Adrenal gland (tissue), 12 donors: Measurements from ENCODE around the gene WDR70. TPM values are rescaled to one million over a fixed set of nuclear protein-coding genes. Genes with fewer than 3 reads are reported as not detected.

Source experiments
- DNase-seq, 7 donors: peaks; one replicate each; pipeline ENCODE4 v3.0.0-alpha.2; 2019 to 2020
- H3K27ac ChIP-seq, 5 donors: fragments of 200-600 bp; sonication (generic) in 4 of 5; 1 replicate in 3 of 5; 2 replicates in 2 of 5; pipeline versions ENCODE4 v1.5.1 to v1.8.0; 2016 to 2020; ENCODE audit warnings: mild to moderate bottlenecking in 1 of 5
- H3K27me3 ChIP-seq: fragments of 200-600 bp; 2 replicates; pipeline ENCODE4 v1.8.0; 2021
- H3K36me3 ChIP-seq, 2 donors: fragments of 200-600 bp; replicated peaks in 1 of 2; 1 replicate in 1 of 2; 2 replicates in 1 of 2; pipeline versions ENCODE4 v1.5.1 to v1.8.0; 2018 to 2022
- H3K4me1 ChIP-seq, 2 donors: fragments of 200-600 bp; replicated peaks in 1 of 2; 1 replicate in 1 of 2; 2 replicates in 1 of 2; pipeline versions ENCODE4 v1.5.1 to v1.8.0; 2018 to 2021
- H3K4me3 ChIP-seq, 4 donors: fragments of 200-600 bp; sonication (generic) in 3 of 4; one replicate each; pipeline ENCODE4 v1.5.1; 2016 to 2018
- H3K9me3 ChIP-seq, 3 donors: fragments of 200-600 bp; sonication (generic) in 1 of 3; replicated peaks in 1 of 3; 1 replicate in 2 of 3; 2 replicates in 1 of 3; pipeline versions ENCODE4 v1.5.1 to v1.8.0; 2016 to 2021
- CTCF ChIP-seq, 6 experiments: fragments of 450-650 bp in 4 of 6; fragments of 200-600 bp in 2 of 6; sonication (generic) in 1 of 6; IDR thresholded peaks; 1 replicate in 5 of 6; 2 replicates in 1 of 6; pipeline versions ENCODE4 v1.5.1 to v1.8.0; 2016 to 2021; ENCODE audit warnings: antibody characterized with exemption in 6 of 6, mild to moderate bottlenecking in 2 of 6, moderate library complexity in 1 of 6
- POLR2A ChIP-seq, 2 donors: fragments of 450-650 bp; IDR thresholded peaks; one replicate each; pipeline ENCODE4 v1.6.1; 2017; ENCODE audit warnings: antibody characterized with exemption in 2 of 2, mild to moderate bottlenecking in 2 of 2, moderate library complexity in 1 of 2
- WGBS, 4 donors: extraction: QIAGEN DNeasy Blood & Tissue Kit in 2 of 4; methylation state at CpG; one replicate each; pipeline versions ENCODE4 v1.1.5 to v1.1.7; 2013 to 2017; 5-methylcytosine and 5-hydroxymethylcytosine counted together
- intact Hi-C, 2 donors: fragments of 100-400 bp; cut with DNase I; formaldehyde crosslinking; loops; one replicate each; pipeline versions ENCODE4 v1.14.1 to v1.15.0; 2022 to 2023
- polyA plus RNA-seq, 3 donors: library from polyadenylated mRNA; stranded (reverse); fragments of 200-250 nt in 2 of 3; fragments of 350-450 nt in 1 of 3; fragmentation: Illumina TruSeq in 1 of 3; extraction: RNeasy Lipid Tissue Mini Kit (QIAGEN cat#74804) in 1 of 3; gene quantifications; one replicate each; pipeline ENCODE4 v1.2.3, GENCODE V29; 2013 to 2014
- total RNA-seq, 9 donors: library from RNA; depleted of rRNA in 4 of 9; stranded (reverse); fragments of >200 nt in 4 of 9; fragments of 120-200 nt in 1 of 9; fragmentation: NEBNext Ultra II Directional in 1 of 9; extraction: Animal tissue kit (Norgen Biotek cat#: 25700) in 1 of 9; gene quantifications; one replicate each; pipeline versions ENCODE4 v1.1.0 to v1.2.4, GENCODE V29; 2013 to 2023
- donor health status: healthy with polysubstance abuse.
- donor health status: Bipolar disorder and iron deficiency.
- donor health status: DM: yes; HTN: yes; CAD: no.
- donor health status: DM: no; HTN: no; CAD: no.
- donor health status: DM: no; HTN: no; CAD: no.
- donor health status: DM: yes; HTN: yes; CAD: no.

Gene WDR70
- total and polyA plus RNA-seq, 12 donors, result 9.2 to 42.6 (median 28.4) TPM

GRCh38 chr5:37490931-37491330, 111.8 kb downstream of the WDR70 start:
- no peaks in the 10 kb centered on the region for H3K27me3 ChIP-seq
- DNase-seq, result no peak
- no peak overlapping the region for H3K27ac ChIP-seq
- WGBS, 4 donors, result 93 to 100% (median 97%) methylated on average over 2 of the region's 2 CpGs
- no peak overlapping the region for H3K4me3 ChIP-seq
- peaks cover 0 to 7% of the 10 kb centered on the region in 2 donors for H3K4me1 ChIP-seq
- peaks cover 0 to 5% (median 0%) of the 10 kb centered on the region in 3 donors for H3K9me3 ChIP-seq
- no peaks in the 10 kb centered on the region for H3K36me3 ChIP-seq
- intact Hi-C loops, result no loop called here
- no peak for TF ChIP-seq POLR2A (IDR thresholded peaks at IDR 0.05)
- TF ChIP-seq CTCF (IDR thresholded peaks at IDR 0.05), result no peak

GRCh38 chr5:37492778-37493555, 113.8 kb downstream of the WDR70 start:
- WGBS, 4 donors, result 94 to 100% (median 97%) methylated on average over 2 of the region's 2 CpGs
- no peak for TF ChIP-seq CTCF (IDR thresholded peaks at IDR 0.05)
- TF ChIP-seq POLR2A (IDR thresholded peaks at IDR 0.05), result no peak
- Histone ChIP-seq H3K4me1 (peaks cover 0 to 7% of the 10 kb centered on the region in 2 donors), H3K9me3 (peaks cover 0 to 5% (median 0%) of the 10 kb centered on the region in 3 donors), H3K27ac (no peak overlapping the region), H3K27me3 (no peaks in the 10 kb centered on the region), H3K4me3 (no peak overlapping the region), H3K36me3 (no peaks in the 10 kb centered on the region)
- DNase-seq, result no peak
- intact Hi-C loops, result no loop called here

- TF ChIP-seq CTCF (IDR thresholded peaks at IDR 0.05), result no peak
- no peak for TF ChIP-seq POLR2A (IDR thresholded peaks at IDR 0.05)
- H3K4me3 ChIP-seq, result no peak overlapping the region
- H3K27ac ChIP-seq, result peak overlapping the region in 2 of 5 donors; percentile 25 to 43
- H3K36me3 ChIP-seq, result no peaks in the 10 kb centered on the region
- peak in 4 of 7 donors; percentile 20 to 56 (median 35) for DNase-seq
- no peaks in the 10 kb centered on the region for H3K27me3 ChIP-seq
- intact Hi-C loops, result no loop called here
- H3K9me3 ChIP-seq, result no peaks in the 10 kb centered on the region
- peaks cover 0 to 7% of the 10 kb centered on the region in 2 donors for H3K4me1 ChIP-seq
Observed at GRCh38 chr5:37494756-37495155, 115.6 kb downstream of the WDR70 start.

- intact Hi-C loops, result no loop called here
- no peaks in the 10 kb centered on the region for H3K9me3 ChIP-seq
- no peak for DNase-seq
- WGBS, 4 donors, result 74 to 78% (median 76%) methylated on average over 2 of the region's 2 CpGs
- peak overlapping the region in 2 of 5 donors; percentile 25 to 43 for H3K27ac ChIP-seq
- H3K27me3 ChIP-seq, result no peaks in the 10 kb centered on the region
- TF ChIP-seq POLR2A (IDR thresholded peaks at IDR 0.05) (no peak), CTCF (IDR thresholded peaks at IDR 0.05) (peak in 3 of 6 experiments; percentile 14 to 30 (median 20))
- no peak overlapping the region for H3K4me3 ChIP-seq
- peaks cover 0 to 7% of the 10 kb centered on the region in 2 donors for H3K4me1 ChIP-seq
- no peaks in the 10 kb centered on the region for H3K36me3 ChIP-seq
Observed at GRCh38 chr5:37495210-37495609, 116.1 kb downstream of the WDR70 start.
